ENCODE results near the gene AKAP14. TPM values are rescaled to one million over a fixed set of nuclear protein-coding genes. Genes with fewer than 3 reads are reported as not detected.
"Not testable (repeated sequence)": the region's sequence is repeated elsewhere in the genome, so short reads cannot be mapped to it uniquely, and the experiment has no call there.

Gene AKAP14
- total and polyA plus RNA-seq, 2 experiments from 2014 or later: 2.5 to 3.3 TPM

GRCh38 chrX:119960625-119961024, 64.9 kb downstream of the AKAP14 start:
- peaks cover 26% of the 10 kb centered on the region for H3K9me3 Mint-ChIP-seq

GRCh38 chrX:119966837-119967236, 71.1 kb downstream of the AKAP14 start:
- not testable (repeated sequence) for H3K27ac Mint-ChIP-seq; ATAC-seq; H3K27me3 Mint-ChIP-seq (ENCODE audit: insufficient read depth, low read depth, poor library complexity)

More at GRCh38 chrX:119960625-119961024, 64.9 kb downstream of the AKAP14 start:
- H3K27ac ChIP-seq (ENCODE audit: low read depth): no peak overlapping the region
- no peaks in the 10 kb centered on the region for H3K79me2 ChIP-seq (replicated peaks; ENCODE audit: insufficient read depth)
- H3K4me2 ChIP-seq: no peak overlapping the region
- no peak for TF ChIP-seq EZH2 (IDR thresholded peaks at IDR 0.05; ENCODE audit: low read depth, unreplicated experiment)
- TF ChIP-seq STAT1 (IDR thresholded peaks at IDR 0.05; ENCODE audit: unreplicated experiment): no peak
- TF ChIP-seq CREB1 (CRISPR knock-in tag; IDR thresholded peaks at IDR 0.05; ENCODE audit: low read depth): no peak
- TF ChIP-seq ZNF114 (CRISPR knock-in tag; IDR thresholded peaks at IDR 0.05): no peak
- no peak for TF ChIP-seq JUNB (IDR thresholded peaks at IDR 0.05; ENCODE audit: unreplicated experiment)
- no peak for TF ChIP-seq NANOG (IDR thresholded peaks at IDR 0.05; ENCODE audit: borderline replicate concordance)
- TF ChIP-seq EZH2phosphoT487 (IDR thresholded peaks at IDR 0.05; ENCODE audit: unreplicated experiment): no peak
- TF ChIP-seq ETS1 (IDR thresholded peaks at IDR 0.05): no peak
- TF ChIP-seq REST (IDR thresholded peaks at IDR 0.05; ENCODE audit: unreplicated experiment): no peak
- no peak for TF ChIP-seq CTCF (conservative IDR thresholded peaks at IDR 0.05; ENCODE audit: low read depth in 2 of 2)
- H2AFZ ChIP-seq: no peak overlapping the region
- no peaks in the 10 kb centered on the region for H3K36me3 Mint-ChIP-seq (ENCODE audit: low read depth)
- no peaks in the 10 kb centered on the region for H3K27me3 ChIP-seq (ENCODE audit: insufficient read depth)
- H3K4me3 ChIP-seq: no peak overlapping the region
- DNase-seq (ENCODE audit: low spot score) (no peak), ATAC-seq (no peak)
- H3K9me2 ChIP-seq (ENCODE audit: insufficient read depth): no peaks in the 10 kb centered on the region
- H3K36me3 ChIP-seq (ENCODE audit: insufficient read depth): no peaks in the 10 kb centered on the region
- no peaks in the 10 kb centered on the region for H3K4me1 Mint-ChIP-seq
- no peak overlapping the region for H3K4me3 Mint-ChIP-seq
- H3K27me3 Mint-ChIP-seq (ENCODE audit: insufficient read depth, low read depth, poor library complexity): peaks cover 3% of the 10 kb centered on the region
- no peaks in the 10 kb centered on the region for H3K4me1 ChIP-seq (ENCODE audit: insufficient read depth)
- H3K27ac Mint-ChIP-seq: no peak overlapping the region
- H3F3A ChIP-seq (replicated peaks; ENCODE audit: low read depth): no peaks in the 10 kb centered on the region
- H4K20me1 ChIP-seq (replicated peaks; ENCODE audit: insufficient read depth): no peaks in the 10 kb centered on the region

More at GRCh38 chrX:119966837-119967236, 71.1 kb downstream of the AKAP14 start:
- not testable (repeated sequence) for H3K36me3 Mint-ChIP-seq (ENCODE audit: low read depth); H3K4me1 Mint-ChIP-seq; H3K4me3 ChIP-seq; H3K9me2 ChIP-seq (ENCODE audit: insufficient read depth); H3K79me2 ChIP-seq (replicated peaks; ENCODE audit: insufficient read depth); H3K36me3 ChIP-seq (ENCODE audit: insufficient read depth); H3K27ac ChIP-seq (ENCODE audit: low read depth); H4K20me1 ChIP-seq (replicated peaks; ENCODE audit: insufficient read depth); H2AFZ ChIP-seq; H3K4me3 Mint-ChIP-seq; H3K9me3 Mint-ChIP-seq; H3K27me3 ChIP-seq (ENCODE audit: insufficient read depth); DNase-seq (ENCODE audit: low spot score); H3K4me2 ChIP-seq; H3K4me1 ChIP-seq (ENCODE audit: insufficient read depth); H3F3A ChIP-seq (replicated peaks; ENCODE audit: low read depth)

Other genes starting within 250 kb of the AKAP14 start
- 43.3 and 43.6 TPM in 2 replicates for gene SEPTIN6, start 202.7 kb upstream of the AKAP14 start, total RNA-seq (2014; rRNA removed; shearing (Covaris generic))
- 36.9 and 37.0 TPM in 2 replicates for gene SEPTIN6, start 202.7 kb upstream of the AKAP14 start, polyA plus RNA-seq (2016; fragmentation: Nextera tagmentation; extraction: Ambion mirVana)
- 3.8 and 5.1 TPM in 2 replicates for gene SOWAHD, start 137.3 kb upstream of the AKAP14 start, total RNA-seq (2014; rRNA removed; shearing (Covaris generic))
- 2.4 and 3.8 TPM in 2 replicates for gene SOWAHD, start 137.3 kb upstream of the AKAP14 start, polyA plus RNA-seq (2016; fragmentation: Nextera tagmentation; extraction: Ambion mirVana)
- gene RPL39, start 104.3 kb upstream of the AKAP14 start, total RNA-seq (2014; rRNA removed; shearing (Covaris generic)): 2,883 and 2,910 TPM in 2 replicates
- gene RPL39, start 104.3 kb upstream of the AKAP14 start, polyA plus RNA-seq (2016; fragmentation: Nextera tagmentation; extraction: Ambion mirVana): 2,912 and 3,172 TPM in 2 replicates
- 9.4 and 11.5 TPM in 2 replicates for gene UPF3B, start 42.9 kb upstream of the AKAP14 start, total RNA-seq (2014; rRNA removed; shearing (Covaris generic))
- 52.8 and 62.0 TPM in 2 replicates for gene UPF3B, start 42.9 kb upstream of the AKAP14 start, polyA plus RNA-seq (2016; fragmentation: Nextera tagmentation; extraction: Ambion mirVana)
- 10.2 and 10.9 TPM in 2 replicates for gene RNF113A, start 24.2 kb upstream of the AKAP14 start, total RNA-seq (2014; rRNA removed; shearing (Covaris generic))
- gene RNF113A, start 24.2 kb upstream of the AKAP14 start, polyA plus RNA-seq (2016; fragmentation: Nextera tagmentation; extraction: Ambion mirVana): 20.3 and 23.3 TPM in 2 replicates
- gene NDUFA1, start 24.1 kb upstream of the AKAP14 start, total RNA-seq (2014; rRNA removed; shearing (Covaris generic)): 29.1 and 33.2 TPM in 2 replicates
- 415 and 457 TPM in 2 replicates for gene NDUFA1, start 24.1 kb upstream of the AKAP14 start, polyA plus RNA-seq (2016; fragmentation: Nextera tagmentation; extraction: Ambion mirVana)
- 4.8 and 6.8 TPM in 2 replicates for gene NKAP, start 47.9 kb downstream of the AKAP14 start, total RNA-seq (2014; rRNA removed; shearing (Covaris generic))
- 10.4 and 11.6 TPM in 2 replicates for gene NKAP, start 47.9 kb downstream of the AKAP14 start, polyA plus RNA-seq (2016; fragmentation: Nextera tagmentation; extraction: Ambion mirVana)
- gene RHOXF2B, start 181.8 kb downstream of the AKAP14 start, total RNA-seq (2014; rRNA removed; shearing (Covaris generic)): not detected in 2 replicates
- not detected in 2 replicates for gene RHOXF2B, start 181.8 kb downstream of the AKAP14 start, polyA plus RNA-seq (2016; fragmentation: Nextera tagmentation; extraction: Ambion mirVana)
- 0.31 TPM in 1 of 2 replicates, not detected in the other for gene RHOXF1, start 220.0 kb downstream of the AKAP14 start, total RNA-seq (2014; rRNA removed; shearing (Covaris generic))
- gene RHOXF1, start 220.0 kb downstream of the AKAP14 start, polyA plus RNA-seq (2016; fragmentation: Nextera tagmentation; extraction: Ambion mirVana): 0.59 TPM in 1 of 2 replicates, not detected in the other